Fibroblast of mammary gland (primary cell): Measurements from ENCODE around the gene FEN1.

Experiments used
- DNase-seq: peaks from one replicate; pipeline ENCODE4 v3.0.0-alpha.2; 2010; ENCODE audit warnings: low read depth
- H3K4me3 ChIP-seq: 2 replicates; pipeline ENCODE4 v1.5.1; 2011; ENCODE audit warnings: low read depth, mild to moderate bottlenecking, low read length, moderate library complexity; ENCODE audit not compliant: control insufficient read depth
- CTCF ChIP-seq: conservative IDR thresholded peaks from 2 replicates; pipeline ENCODE4 v1.5.1; 2011; ENCODE audit warnings: low read depth, low read length, inconsistent platforms; ENCODE audit not compliant: control insufficient read depth, insufficient read depth

The FEN1 gene

GRCh38 chr11:61784506-61784805, 8.3 kb upstream of the FEN1 start:
- no peak for DNase-seq
- no peak for TF ChIP-seq CTCF

GRCh38 chr11:61785837-61786402, 6.8 kb upstream of the FEN1 start:
- H3K4me3 ChIP-seq = no peak overlapping the region
- no peak for TF ChIP-seq CTCF
- DNase-seq = no peak

More at GRCh38 chr11:61784506-61784805, 8.3 kb upstream of the FEN1 start:
- no peak overlapping the region for H3K4me3 ChIP-seq

GRCh38 chr11:61787928-61788491, 4.7 kb upstream of the FEN1 start:
- peak; percentile 59 for TF ChIP-seq CTCF
- peak; percentile 58 for DNase-seq
- H3K4me3 ChIP-seq = no peak overlapping the region

- no peak for TF ChIP-seq CTCF
- H3K4me3 ChIP-seq = peak overlapping the region; percentile 94
- peak; percentile 96 for DNase-seq
These were observed 888 bp upstream of the FEN1 start for GRCh38 chr11:61791737-61792309.

- peak; percentile 8 for DNase-seq
- no peak for TF ChIP-seq CTCF
- peak overlapping the region; percentile 94 for H3K4me3 ChIP-seq
These were observed 545 bp downstream of the FEN1 start for GRCh38 chr11:61793083-61793828.

GRCh38 chr11:61793829-61794204, 1.1 kb downstream of the FEN1 start:
- no peak for TF ChIP-seq CTCF
- peak overlapping the region; percentile 94 for H3K4me3 ChIP-seq
- DNase-seq = no peak
